NB4 (cell line): ENCODE measurements around the gene BRSK2.

ENCODE experiments used
- CTCF ChIP-seq: IDR thresholded peaks from one replicate; pipeline ENCODE4 v1.5.1; 2012; ENCODE audit warnings: low read depth, low read length
- MAX ChIP-seq: IDR thresholded peaks from 2 replicates; pipeline ENCODE4 v1.6.1; 2011; ENCODE audit warnings: low read depth, low read length
- MYC ChIP-seq: IDR thresholded peaks from 2 replicates; pipeline ENCODE4 v1.6.1; 2011; ENCODE audit warnings: low read depth, low read length
- POLR2A ChIP-seq: IDR thresholded peaks from 2 replicates; pipeline ENCODE4 v1.6.1; 2011; ENCODE audit warnings: mild to moderate bottlenecking; ENCODE audit not compliant: insufficient read length; ENCODE audit errors: extremely low read depth

GRCh38 chr11:1425006-1425405 is 35.3 kb downstream of the BRSK2 start:
- TF ChIP-seq CTCF (no peak), POLR2A (no peak), MAX (no peak), MYC (no peak)
